ENCODE measurements around the gene OPN4. TPM values are rescaled to one million over a fixed set of nuclear protein-coding genes. Genes with fewer than 3 reads are reported as not detected.
A peak's percentile ranks its signal among the peaks of the same experiment; 100 is the strongest.

OPN4 gene
- polyA plus RNA-seq, 1 of the 3 experiments (the other 2 are of a cell fraction) = 0.03 TPM

DNA sequence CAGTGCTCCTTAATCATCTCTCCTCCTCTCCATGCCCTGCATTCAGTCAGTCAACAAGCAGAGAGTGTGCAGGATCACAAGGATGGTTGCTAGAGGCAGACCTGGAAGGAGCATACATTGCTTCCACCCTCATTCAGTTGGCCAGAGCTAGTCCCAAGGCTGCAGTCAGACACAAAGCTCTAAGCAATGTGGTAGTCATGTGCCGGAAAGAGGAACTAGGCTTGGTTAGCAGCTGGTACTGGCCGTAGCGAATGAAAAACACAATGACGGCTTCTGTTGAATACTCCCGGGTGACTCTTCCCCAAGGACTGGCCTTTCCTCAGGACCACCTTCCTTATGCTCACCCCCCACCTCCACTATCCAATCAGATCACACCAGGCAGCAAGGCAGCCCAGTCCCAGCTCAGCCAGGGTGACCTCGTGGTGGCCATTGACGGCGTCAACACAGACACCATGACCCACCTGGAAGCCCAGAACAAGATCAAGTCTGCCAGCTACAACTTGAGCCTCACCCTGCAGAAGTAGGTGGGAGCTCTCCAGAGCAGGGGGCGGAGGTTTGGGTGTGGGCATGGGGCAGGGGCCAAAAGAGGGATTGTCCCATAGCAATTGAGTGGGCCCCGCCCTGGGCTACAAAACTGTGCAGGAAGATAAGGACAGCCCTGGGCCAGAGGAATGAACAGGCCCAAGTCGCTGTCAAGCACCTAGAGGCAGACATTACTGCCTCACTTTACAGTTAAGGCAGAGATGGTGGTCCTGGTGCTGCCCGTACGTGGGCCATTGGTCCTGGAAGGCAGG, 24.8 kb downstream of the OPN4 start:
- H3K9me3 ChIP-seq = no peaks in the 10 kb centered on the region
- no peak overlapping the region for H3K9ac ChIP-seq
- WGBS (ENCODE audit: low lambda C conversion rate) = 87% methylated on average over 9 of the region's 13 CpGs
- no peaks in the 10 kb centered on the region for H3K27me3 ChIP-seq (ENCODE audit: insufficient read depth)
- no peak overlapping the region for H2AFZ ChIP-seq (ENCODE audit: low read depth)
- no peak for TF ChIP-seq SMC3 (IDR thresholded peaks at IDR 0.05; ENCODE audit: low read depth, low read length)
- no peak overlapping the region for H3K27ac ChIP-seq (ENCODE audit: low read depth in 2 of 2, low read length in 1 of 2)
- no peaks in the 10 kb centered on the region for H3K36me3 ChIP-seq (replicated peaks in 1 of 2; ENCODE audit: control insufficient read depth in 1 of 2, insufficient read depth in 2 of 2, low read length in 1 of 2)
- no peak for DNase-seq
- H3K9me2 ChIP-seq = no peaks in the 10 kb centered on the region
- H3K4me3 ChIP-seq (ENCODE audit: low read depth in 2 of 2, low read length in 1 of 2) = no peak overlapping the region
- H3F3A ChIP-seq (replicated peaks; ENCODE audit: insufficient read depth) = peaks cover 3% of the 10 kb centered on the region
- no peaks in the 10 kb centered on the region for H3K79me2 ChIP-seq (ENCODE audit: insufficient read depth)
- H4K20me1 ChIP-seq (ENCODE audit: insufficient read depth) = no peaks in the 10 kb centered on the region
- CTCF ChIA-PET = interaction anchor here (0.8 to 1.8 kb wide), 6 partner anchors 9 to 220 kb away, joined by 3 to 5 read pairs (median 3); partner anchors contain the start of gene LDB3
- peaks cover 0 to 31% of the 10 kb centered on the region in 2 experiments; a peak in 1 of 4 replicates for H3K4me1 ChIP-seq (ENCODE audit: control insufficient read depth in 1 of 2, insufficient read depth in 2 of 2, low read depth in 1 of 2, low read length in 1 of 2)
- no peak overlapping the region for H3K4me2 ChIP-seq
- POLR2A ChIA-PET = no interaction called here

DNA sequence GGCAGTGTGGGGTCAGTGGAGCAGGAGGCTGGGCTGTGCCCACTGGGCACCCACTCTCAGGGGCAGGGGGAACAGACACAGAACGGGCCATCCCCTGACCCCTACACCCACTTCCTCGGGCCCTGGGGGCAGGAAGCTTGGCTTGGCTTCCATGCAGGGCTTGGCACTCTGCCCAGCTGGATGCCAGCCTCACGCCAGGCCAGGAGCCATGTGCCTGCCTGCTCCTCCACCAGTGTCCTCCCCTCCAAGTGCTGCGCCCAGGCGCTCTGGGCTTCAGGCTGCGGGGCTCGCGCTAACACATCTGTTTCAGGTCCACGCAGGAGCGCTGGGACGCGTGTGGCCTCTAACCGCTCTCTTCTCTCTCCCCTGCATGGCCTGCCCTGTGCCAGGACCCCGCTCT, 26.7 kb downstream of the OPN4 start:
- Histone ChIP-seq H3K4me2 (no peak overlapping the region), H3K9ac (no peak overlapping the region), H3K9me2 (no peaks in the 10 kb centered on the region), H3K4me3 (ENCODE audit: low read depth in 2 of 2, low read length in 1 of 2) (no peak overlapping the region), H3K4me1 (ENCODE audit: control insufficient read depth in 1 of 2, insufficient read depth in 2 of 2, low read depth in 1 of 2, low read length in 1 of 2) (peaks cover 0 to 25% of the 10 kb centered on the region in 2 experiments; a peak in 1 of 4 replicates), H3K36me3 (replicated peaks in 1 of 2; ENCODE audit: control insufficient read depth in 1 of 2, insufficient read depth in 2 of 2, low read length in 1 of 2) (no peaks in the 10 kb centered on the region), H3F3A (replicated peaks; ENCODE audit: insufficient read depth) (no peaks in the 10 kb centered on the region), H3K9me3 (no peaks in the 10 kb centered on the region), H3K79me2 (ENCODE audit: insufficient read depth) (no peaks in the 10 kb centered on the region), H4K20me1 (ENCODE audit: insufficient read depth) (no peaks in the 10 kb centered on the region), H3K27ac (ENCODE audit: low read depth in 2 of 2, low read length in 1 of 2) (no peak overlapping the region; a peak in 1 of 4 replicates), H2AFZ (ENCODE audit: low read depth) (no peak overlapping the region), H3K27me3 (ENCODE audit: insufficient read depth) (no peaks in the 10 kb centered on the region)
- 77% methylated on average over 13 of the region's 14 CpGs for WGBS (ENCODE audit: low lambda C conversion rate)
- TF ChIP-seq NFIC (IDR thresholded peaks at IDR 0.05; ENCODE audit: borderline replicate concordance) (peak; percentile 68; the same call in 1 of the 2 replicates), NRF1 (IDR thresholded peaks at IDR 0.05; ENCODE audit: low read depth, low read length) (no peak), JUND (IDR thresholded peaks at IDR 0.05) (no peak), FOXJ3 (CRISPR knock-in tag; IDR thresholded peaks at IDR 0.05) (no peak), FOSL2 (IDR thresholded peaks at IDR 0.05; ENCODE audit: borderline replicate concordance, low read depth) (no peak), SIN3A (IDR thresholded peaks at IDR 0.05; ENCODE audit: borderline replicate concordance, low read depth, low read length) (no peak), SMC3 (IDR thresholded peaks at IDR 0.05; ENCODE audit: low read depth, low read length) (no peak)
- TF ChIP-seq, protein P1, sequence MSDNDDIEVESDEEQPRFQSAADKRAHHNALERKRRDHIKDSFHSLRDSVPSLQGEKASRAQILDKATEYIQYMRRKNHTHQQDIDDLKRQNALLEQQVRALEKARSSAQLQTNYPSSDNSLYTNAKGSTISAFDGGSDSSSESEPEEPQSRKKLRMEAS (IDR thresholded peaks at IDR 0.05; ENCODE audit: low read depth) = peak; percentile 26; the same call in 1 of the 2 replicates
- TF ChIP-seq, protein P2, sequence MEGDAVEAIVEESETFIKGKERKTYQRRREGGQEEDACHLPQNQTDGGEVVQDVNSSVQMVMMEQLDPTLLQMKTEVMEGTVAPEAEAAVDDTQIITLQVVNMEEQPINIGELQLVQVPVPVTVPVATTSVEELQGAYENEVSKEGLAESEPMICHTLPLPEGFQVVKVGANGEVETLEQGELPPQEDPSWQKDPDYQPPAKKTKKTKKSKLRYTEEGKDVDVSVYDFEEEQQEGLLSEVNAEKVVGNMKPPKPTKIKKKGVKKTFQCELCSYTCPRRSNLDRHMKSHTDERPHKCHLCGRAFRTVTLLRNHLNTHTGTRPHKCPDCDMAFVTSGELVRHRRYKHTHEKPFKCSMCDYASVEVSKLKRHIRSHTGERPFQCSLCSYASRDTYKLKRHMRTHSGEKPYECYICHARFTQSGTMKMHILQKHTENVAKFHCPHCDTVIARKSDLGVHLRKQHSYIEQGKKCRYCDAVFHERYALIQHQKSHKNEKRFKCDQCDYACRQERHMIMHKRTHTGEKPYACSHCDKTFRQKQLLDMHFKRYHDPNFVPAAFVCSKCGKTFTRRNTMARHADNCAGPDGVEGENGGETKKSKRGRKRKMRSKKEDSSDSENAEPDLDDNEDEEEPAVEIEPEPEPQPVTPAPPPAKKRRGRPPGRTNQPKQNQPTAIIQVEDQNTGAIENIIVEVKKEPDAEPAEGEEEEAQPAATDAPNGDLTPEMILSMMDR (IDR thresholded peaks at IDR 0.05) = no peak
- CTCF ChIA-PET = interaction anchor here (0.5 to 1.8 kb wide), 6 partner anchors 9 to 280 kb away, joined by 3 to 6 read pairs (median 4); no protein-coding TSS in a partner anchor
- DNase-seq = peak; percentile 78
- POLR2A ChIA-PET = no interaction called here
